NOMO-1 treated with DMSO at 0.1 percent for 48 hours (cell line): ENCODE data around the gene SMIM17.
"Not testable (repeated sequence)": the region's sequence is repeated elsewhere in the genome, so short reads cannot be mapped to it uniquely, and the experiment has no call there.

Experiments used
- DNase-seq: peaks from one replicate; lab custom pipeline; 2025; ENCODE audit not compliant: unreplicated experiment; lab: John Stamatoyannopoulos, UW

SMIM17 gene

DNA sequence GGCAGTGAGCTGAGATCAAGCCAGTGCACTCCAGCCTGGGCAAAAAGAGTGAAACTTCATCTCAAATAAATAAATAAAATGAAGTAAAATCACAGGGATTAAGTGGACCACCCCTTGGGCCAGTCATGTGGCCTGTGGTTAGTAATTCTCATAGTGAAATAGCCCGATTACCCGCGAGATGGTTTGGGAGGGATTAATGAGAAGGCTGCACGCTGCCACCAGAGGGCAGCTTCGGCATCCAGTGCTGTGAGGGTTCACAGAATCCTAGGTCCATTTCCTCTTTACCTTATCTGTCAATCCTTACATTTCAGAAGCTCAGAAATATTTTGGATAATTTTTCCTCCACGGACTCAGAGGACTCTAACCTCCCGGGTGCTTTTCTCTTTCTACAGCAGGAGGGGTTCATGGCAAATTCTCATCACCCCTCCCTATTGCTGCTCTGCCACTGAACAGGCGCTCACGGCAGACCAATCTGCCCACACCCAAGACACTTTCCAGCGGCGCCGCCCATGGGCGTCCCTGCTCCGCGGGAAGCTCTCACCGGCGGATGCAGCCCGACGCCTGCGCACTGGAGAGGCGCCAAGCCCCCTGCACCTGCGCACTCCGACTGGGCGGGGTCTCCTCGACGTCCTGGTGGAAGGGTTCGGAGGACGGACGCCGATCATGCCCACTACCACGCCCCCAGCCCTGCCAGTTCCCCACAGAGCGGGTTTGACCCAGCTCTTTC, 17.6 kb downstream of the SMIM17 start:
- DNase-seq = no peak

DNA sequence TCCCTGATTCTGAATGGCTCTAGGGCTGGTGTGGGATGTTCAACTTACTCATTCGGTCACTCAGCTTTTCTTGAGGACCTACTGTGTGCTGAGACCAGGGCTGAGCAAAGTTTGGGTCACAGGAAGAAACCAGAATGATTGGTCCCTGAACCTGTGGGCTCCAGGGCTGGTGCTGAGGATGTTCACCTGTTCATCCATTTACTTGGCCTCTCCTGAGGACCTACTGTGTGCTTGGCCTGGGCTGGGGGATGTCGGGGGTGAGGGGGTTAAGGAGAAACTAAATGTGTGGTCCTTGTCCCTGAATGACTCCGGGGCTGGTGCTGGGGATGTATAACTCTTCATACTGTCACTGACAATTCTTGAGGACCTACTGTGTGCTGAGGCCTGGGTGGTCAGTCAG, 18.3 kb downstream of the SMIM17 start:
- no peak for DNase-seq

DNA sequence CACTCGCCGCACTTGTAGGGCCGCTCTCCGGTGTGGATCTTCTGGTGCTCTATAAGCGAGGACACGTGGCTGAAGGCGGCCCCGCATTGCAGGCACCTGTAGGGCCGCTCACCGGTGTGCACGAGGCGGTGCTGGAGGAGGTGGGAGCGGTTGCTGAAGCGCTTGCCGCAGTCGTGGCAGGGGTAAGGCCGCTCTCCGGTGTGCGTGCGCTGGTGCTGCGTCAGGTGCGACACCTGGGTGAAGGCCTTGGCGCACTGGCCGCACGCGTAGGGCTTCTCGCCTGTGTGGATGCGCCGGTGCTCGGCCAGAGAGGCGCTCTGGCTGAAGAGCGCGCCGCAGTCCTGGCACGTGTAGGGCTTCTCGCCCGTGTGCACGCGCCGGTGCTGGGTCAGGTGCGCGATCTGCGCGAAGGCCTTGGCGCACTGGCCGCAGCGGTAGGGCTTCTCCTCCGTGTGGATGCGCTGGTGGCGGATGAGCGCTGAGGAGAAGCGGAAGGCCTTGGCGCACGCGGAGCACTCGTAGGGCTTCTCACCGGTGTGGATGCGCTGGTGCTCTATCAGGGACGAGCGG, 21.1 kb downstream of the SMIM17 start:
- DNase-seq = no peak

GRCh38 chr19:56664511-56664910, 21.6 kb downstream of the SMIM17 start:
- no peak for DNase-seq

DNA sequence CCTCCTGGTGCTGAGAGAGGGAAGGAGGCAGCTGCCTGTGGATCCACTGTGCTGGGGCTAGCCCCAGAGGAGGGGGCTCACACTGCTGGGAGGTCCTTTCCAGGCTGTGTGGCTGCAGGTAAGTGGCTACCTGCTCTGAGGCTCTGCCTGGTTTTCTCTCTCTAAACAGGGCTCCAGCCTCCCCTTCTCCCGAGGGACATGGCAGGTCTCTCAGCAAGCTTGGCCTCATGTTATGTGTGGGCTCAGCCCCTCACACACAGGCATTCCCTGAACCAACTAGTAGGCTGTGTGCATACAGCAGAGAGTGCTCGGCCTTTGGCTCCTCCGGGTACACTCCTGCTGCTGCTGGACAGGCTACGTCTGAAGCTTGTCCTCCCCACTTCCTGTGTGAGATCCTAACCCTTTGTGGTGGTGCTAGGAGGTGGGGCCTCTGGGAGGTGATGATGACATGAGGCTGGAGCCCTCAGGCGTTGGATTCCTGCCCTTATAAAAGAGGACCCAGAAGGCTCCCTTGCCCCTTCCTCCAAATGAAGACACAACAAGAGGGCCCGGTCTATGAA, 24.4 kb downstream of the SMIM17 start:
- DNase-seq = no peak

GRCh38 chr19:56668676-56669075, 25.7 kb downstream of the SMIM17 start:
- DNase-seq = no peak

- no peak for DNase-seq
Observed at GRCh38 chr19:56670401-56670960, 27.5 kb downstream of the SMIM17 start.

DNA sequence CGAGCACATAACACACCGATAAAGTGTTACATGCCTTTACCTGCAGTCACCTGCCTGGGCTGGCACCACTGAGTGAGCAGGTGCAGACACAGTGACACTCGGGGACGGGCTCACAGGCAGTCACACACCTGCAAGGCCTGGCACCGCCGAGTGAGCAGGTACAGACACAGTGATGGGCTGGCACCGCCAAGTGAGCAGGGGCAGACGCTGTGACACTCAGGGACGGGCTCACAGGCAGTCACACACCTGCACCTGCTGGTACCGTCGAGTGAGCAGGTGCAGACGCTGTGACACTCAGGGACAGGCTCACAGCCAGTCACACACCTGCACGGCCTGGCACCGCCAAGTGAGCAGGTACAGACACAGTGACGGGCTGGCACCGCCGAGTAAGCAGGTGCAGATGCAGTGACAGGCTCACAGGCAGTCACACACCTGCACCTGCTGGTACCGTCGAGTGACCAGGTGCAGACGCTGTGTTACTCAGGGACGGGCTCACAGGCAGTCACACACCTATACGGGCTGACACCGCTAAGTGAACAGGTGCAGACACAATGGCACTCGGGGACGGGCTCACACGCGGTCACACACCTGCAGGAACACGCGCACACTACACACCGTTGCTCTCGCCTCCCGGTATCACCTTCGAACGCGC, 28.1 kb downstream of the SMIM17 start:
- DNase-seq = no peak

DNA sequence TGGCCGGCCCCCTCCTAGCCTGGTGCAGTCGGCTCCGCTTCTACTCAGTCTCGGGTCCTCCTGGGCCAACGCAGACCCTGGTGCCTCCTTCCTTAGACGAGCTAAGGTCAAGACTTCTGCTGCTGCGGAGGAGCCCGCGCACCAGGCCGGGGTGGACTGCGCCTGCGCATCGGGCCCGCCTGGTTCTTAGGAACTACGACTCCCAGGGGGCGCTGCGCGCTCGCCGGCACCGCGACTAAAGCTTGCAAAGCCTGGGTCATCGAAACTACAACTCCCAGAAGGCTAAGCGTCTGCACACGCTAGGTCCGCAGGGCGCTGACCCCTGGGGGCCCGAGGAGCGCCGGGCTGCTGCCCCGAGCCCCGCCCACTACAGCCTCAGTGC, 28.6 kb downstream of the SMIM17 start, which contains the start of gene ZNF835:
TSS of gene ZNF835 (minus strand) at position 145 of the 382 bp plus-strand sequence. CDS start 6,559 bp downstream, outside the sequence.
- DNase-seq = no peak

GRCh38 chr19:56672610-56673009, 29.7 kb downstream of the SMIM17 start:
- not testable (repeated sequence) for DNase-seq

- no peak for DNase-seq
Observed at GRCh38 chr19:56678205-56678604, 35.2 kb downstream of the SMIM17 start.

DNA sequence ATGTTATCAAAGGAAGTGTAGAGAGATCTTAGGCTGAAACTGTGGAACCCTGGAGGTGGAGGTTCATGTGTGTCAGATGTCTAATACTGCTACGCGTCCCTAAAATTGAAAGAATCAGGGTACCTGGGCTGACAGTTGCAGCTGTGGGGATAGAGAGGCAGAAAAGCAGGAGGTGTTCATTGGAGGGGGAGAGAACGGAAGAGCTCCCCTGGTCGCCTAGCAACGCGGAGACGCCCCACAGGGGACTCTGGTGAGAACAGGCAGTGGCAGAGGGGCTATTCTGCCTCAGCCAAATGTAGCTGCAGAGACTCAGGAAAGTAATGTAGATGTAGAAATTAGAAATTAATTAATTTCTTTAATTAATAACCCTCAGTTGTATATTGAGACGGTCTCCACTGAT, 38.7 kb downstream of the SMIM17 start:
- no peak for DNase-seq

GRCh38 chr19:56683116-56683515, 40.2 kb downstream of the SMIM17 start:
- no peak for DNase-seq

- no peak for DNase-seq
Observed at GRCh38 chr19:56687031-56687430, 44.1 kb downstream of the SMIM17 start.

DNA sequence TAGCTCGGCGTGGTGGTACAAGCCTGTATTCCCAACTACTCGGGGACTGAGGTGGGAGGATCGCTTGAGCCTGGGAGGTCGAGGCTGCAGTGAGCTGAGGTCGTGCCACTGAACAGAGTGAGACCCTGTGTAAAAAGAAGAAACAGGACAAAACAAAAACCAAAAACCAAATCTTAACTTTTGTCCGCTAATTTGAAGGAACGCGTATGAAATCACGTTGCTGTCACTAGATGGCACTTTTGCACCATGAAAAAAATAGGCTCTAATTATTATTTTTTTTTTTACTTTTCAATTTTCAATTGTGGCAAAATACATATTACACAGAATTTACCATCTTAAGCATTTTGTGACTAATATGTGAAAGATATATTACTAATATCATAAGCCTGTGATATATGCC, 46.2 kb downstream of the SMIM17 start:
- DNase-seq = no peak

DNA sequence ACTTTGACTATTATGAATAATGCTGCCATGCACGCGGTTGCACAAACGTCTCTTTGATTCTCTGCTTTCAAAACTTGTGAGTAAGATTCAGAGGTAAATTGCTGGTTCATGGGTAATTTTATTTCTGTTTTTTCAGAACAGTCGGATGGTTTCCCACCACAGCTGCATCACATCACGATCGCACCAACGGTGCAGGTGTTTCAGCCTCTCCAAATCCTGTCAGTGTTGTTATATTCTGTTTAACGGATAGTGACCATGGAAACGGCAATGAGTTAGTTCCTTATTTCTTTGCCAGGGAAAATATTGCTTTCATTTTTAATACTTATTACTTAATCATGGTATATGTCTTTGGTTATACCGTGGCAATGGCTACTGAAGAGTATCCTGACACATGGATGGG, 47.7 kb downstream of the SMIM17 start:
- DNase-seq = no peak

GRCh38 chr19:56692206-56692895, 49.4 kb downstream of the SMIM17 start:
- DNase-seq = no peak

GRCh38 chr19:56699552-56699951, 56.6 kb downstream of the SMIM17 start:
- DNase-seq = no peak

GRCh38 chr19:56701895-56702294, 58.9 kb downstream of the SMIM17 start:
- DNase-seq = no peak

DNA sequence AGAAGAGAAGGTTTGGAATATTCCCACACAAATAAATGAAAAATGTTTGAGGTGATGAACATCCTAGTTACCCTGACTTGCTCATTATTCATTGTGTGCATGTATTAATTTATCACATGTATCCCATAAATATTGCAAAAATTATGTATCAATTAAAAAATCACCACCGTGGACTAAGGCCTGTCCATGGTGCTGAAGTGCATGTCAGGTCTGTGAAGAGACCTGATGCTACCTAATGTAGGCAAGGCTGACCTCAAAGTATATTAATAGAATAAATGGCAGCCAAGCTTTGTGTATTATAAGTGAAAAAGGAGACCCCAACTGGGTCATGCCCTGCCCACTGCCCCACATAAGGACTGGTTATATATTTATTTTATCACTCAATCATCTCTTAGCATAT, 63.0 kb downstream of the SMIM17 start:
- no peak for DNase-seq
